GM12872 (cell line): Measurements from ENCODE around the gene IFNG-AS1.

Experiments used
- TF ChIP-seq, protein P1 (sequence below): IDR thresholded peaks from 3 replicates; pipeline ENCODE4 v1.5.1; 2011; ENCODE audit warnings: low read depth, mild to moderate bottlenecking, low read length, moderate library complexity; ENCODE audit not compliant: insufficient read depth

The IFNG-AS1 gene

DNA sequence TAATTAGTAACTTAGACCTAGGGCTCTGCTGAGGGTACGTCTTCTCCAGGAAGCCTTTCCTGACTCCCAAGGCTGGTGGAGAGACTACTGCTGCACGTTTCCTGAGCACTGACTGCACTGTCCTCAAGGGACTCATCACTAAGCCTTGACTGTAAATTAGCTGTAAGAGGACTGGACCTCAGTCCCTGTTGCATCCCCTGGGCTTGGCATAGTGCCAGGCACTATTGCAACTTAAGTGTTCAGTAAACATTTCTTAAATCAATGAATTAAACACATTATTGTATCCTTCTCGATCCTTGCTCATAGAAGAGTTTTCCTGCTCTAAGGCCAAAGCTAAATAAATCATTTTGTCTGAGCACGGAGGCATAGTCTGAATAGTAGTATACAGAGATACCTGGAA lies 31.9 kb upstream of the IFNG-AS1 start:
- TF ChIP-seq, protein P1, sequence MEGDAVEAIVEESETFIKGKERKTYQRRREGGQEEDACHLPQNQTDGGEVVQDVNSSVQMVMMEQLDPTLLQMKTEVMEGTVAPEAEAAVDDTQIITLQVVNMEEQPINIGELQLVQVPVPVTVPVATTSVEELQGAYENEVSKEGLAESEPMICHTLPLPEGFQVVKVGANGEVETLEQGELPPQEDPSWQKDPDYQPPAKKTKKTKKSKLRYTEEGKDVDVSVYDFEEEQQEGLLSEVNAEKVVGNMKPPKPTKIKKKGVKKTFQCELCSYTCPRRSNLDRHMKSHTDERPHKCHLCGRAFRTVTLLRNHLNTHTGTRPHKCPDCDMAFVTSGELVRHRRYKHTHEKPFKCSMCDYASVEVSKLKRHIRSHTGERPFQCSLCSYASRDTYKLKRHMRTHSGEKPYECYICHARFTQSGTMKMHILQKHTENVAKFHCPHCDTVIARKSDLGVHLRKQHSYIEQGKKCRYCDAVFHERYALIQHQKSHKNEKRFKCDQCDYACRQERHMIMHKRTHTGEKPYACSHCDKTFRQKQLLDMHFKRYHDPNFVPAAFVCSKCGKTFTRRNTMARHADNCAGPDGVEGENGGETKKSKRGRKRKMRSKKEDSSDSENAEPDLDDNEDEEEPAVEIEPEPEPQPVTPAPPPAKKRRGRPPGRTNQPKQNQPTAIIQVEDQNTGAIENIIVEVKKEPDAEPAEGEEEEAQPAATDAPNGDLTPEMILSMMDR = no peak

DNA sequence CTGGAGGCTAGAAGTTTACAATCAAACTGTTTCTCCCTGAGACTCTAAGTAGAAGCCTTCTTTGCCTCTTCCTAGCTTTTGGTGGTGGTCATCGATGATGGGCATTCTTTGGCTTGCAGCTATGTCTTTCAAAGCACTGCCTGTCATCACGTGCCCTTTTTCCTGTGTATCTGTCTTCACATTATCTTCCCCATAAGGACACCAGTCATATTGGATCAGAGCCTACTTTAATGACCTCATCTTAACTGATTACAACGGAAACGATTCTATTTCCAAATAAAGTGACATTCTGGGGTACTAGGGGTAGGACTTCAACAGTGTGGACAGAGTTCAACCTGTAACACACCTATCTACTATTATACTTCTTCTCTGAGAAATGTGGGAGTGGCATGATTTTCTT lies 31.1 kb upstream of the IFNG-AS1 start:
- TF ChIP-seq, protein P1 = no peak

DNA sequence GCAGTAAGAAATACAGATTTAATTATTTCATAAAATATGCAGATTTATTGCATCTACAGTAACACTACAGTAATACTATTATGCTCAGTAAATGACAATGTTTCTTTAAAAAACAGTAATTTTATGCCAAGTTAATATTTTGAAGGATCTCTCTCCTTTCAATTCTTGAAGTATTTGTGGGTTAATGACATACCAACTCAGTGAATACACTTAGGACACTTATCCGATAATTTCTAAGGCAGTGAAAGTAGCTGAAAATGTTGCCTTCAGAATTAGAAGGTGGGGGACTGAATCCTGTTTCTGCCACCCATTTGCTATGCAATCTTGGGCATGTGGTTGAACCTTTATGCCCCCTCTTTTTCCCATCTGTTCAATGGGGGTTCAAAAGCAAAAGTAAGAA lies 24.8 kb upstream of the IFNG-AS1 start:
- TF ChIP-seq, protein P1 = no peak

DNA sequence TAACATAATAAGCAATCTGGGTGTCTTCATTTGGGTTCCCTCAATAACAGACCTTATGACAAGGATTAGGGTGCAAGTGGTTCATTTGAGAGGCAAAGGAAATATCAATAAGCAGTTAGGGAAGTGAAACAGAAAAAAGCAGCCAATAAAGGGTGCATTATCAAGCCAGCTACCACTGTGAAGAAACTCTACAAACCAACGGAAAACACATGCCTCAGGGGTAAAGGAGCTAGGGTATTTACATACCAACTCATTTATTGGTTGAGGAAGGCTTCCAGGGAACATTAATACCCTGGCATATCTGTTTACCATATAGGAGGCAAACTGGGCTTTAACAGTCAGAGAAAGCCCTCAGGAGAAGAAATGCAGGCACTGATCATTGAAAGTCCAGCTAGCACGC lies 22.7 kb upstream of the IFNG-AS1 start:
- TF ChIP-seq, protein P1 = no peak

DNA sequence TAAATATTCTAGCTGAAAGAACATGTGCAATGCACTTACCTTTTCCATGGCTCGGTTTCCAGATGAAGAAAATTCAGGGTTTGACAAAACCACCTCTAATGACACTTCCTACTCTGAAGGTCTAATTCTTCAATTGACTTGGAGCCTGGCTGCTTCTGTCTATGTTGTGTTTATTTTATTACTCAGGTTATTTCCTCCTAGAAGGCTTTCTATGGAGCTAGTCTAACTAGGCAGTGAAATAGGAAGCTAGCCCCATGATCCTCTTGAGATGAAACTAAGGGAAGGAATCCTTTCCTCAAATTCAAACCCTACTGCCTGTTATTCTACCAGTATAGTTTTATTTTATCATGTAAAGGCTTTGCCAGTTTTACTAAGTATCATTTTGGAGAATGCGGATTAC lies 20.9 kb upstream of the IFNG-AS1 start:
- TF ChIP-seq, protein P1 = no peak

DNA sequence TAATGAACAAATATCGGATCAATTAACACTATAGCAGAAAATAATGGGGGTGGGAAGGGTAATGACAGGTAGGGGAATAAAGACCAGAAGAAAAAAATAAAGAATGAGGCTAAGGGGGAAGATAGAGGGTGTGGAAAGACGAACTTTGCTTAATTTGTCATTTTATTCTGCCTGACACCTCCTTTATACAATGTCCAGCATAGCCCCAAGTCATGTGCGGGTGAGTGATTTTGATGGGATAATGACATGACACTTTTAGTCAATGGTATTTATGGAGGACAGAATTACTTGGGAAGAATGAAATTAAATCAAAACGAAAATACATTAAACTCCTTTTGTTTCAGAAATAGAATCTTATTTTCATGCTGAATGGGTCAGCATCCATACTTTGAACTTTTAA lies 20.5 kb upstream of the IFNG-AS1 start:
- TF ChIP-seq, protein P1 = no peak

DNA sequence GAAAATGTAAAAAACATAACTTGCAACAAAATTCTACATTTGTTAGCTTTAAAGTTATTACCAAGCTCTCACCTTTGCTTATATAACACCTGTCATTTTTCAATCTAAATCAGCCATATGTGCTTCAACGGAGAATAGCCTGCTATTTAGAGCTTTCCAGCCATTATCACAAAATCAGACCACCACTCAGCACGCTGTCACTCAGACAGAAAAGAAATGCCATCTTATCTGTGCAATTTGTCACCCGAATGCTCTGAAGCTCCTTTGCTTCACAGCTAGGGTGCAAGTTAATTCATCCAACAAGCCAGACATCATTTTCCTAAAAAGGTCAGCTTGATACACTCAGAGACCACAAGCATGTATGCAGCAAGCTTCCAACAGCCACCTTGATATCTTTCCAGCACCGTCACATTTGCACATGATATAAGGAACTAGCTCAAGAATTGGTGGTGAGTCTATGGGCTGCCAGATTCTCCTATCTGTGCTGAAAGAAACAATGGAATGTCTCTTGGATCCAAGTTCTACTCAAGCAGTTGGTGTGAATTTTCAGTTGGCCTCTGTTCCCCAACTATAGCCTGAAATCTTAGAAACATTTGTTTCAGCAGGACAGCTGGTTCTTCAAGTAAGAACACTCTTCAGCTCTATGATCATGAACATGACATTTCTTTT lies 20.0 kb upstream of the IFNG-AS1 start:
- TF ChIP-seq, protein P1 = no peak
